GM04503 (cell line): ENCODE results near the gene MYL12A.
A peak's percentile ranks its signal among the peaks of the same experiment; 100 is the strongest.
"Not testable (repeated sequence)": the region's sequence is repeated elsewhere in the genome, so short reads cannot be mapped to it uniquely, and the experiment has no call there.

Experiments
- DNase-seq: peaks from one replicate; pipeline ENCODE4 v3.0.0-alpha.2; 2012; ENCODE audit warnings: low read depth

MYL12A gene

DNA sequence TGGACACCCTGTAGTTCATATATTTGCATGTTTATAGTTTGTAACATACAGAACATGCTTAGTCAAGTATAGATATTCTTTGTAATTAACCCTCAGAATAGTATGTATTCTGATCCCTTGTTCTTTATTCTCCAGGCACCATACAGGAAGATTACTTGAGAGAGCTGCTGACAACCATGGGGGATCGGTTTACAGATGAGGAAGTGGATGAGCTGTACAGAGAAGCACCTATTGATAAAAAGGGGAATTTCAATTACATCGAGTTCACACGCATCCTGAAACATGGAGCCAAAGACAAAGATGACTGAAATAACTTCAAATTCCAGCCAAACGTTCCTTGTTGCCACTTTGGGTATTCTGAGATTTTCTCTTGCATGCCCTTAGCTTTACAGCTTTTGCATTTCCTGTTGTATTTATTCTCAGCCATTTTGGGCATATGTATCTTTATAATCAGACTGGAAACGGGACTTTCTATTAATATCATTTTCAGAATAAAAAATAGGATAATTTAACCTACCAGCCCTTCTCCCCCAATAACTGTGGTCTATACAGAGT, 8.1 kb downstream of the MYL12A start:
- DNase-seq: no peak

DNA sequence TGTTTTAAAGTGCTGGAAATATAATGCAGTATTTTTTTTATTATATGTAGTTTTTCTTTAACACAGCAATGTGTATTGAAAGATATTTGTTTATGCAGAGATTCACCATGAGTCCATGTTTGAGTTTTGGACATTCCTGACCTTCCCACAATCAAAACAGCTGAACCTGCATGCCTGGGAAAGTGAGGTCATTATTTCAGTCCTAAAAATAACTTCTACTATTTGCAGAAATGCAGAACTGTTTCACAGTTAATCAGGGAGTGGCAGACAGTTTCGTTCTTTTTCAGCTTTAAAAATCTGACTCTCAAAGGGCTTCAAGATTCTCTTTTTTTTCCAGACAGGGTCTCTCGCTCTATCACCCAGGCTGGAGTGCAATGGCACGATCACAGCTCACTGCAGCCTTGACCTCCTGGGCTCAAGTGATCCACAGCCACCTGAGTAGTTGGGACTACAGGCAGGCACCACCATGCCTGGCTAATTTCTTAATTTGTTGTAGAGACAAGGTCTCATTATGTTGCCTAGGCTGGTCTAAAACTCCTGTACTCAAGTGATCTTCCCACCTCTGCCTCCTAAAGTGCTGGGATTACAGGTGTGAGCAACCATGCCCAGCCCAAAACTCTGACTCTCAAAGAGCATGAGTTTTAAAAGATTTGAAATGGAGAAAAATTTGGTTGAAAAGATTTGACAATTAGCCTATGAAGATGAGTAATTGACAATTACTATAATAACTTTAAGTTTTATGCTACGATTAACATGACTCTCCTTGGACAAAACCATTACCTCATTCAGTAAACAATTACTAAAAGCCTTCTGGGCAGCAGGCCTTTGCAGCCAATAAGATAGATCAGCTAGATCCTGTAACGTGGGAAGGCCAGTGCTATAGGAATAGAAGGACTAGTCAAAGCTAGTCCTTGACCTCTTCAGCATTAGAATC, 9.4 kb downstream of the MYL12A start:
- DNase-seq: no peak

DNA sequence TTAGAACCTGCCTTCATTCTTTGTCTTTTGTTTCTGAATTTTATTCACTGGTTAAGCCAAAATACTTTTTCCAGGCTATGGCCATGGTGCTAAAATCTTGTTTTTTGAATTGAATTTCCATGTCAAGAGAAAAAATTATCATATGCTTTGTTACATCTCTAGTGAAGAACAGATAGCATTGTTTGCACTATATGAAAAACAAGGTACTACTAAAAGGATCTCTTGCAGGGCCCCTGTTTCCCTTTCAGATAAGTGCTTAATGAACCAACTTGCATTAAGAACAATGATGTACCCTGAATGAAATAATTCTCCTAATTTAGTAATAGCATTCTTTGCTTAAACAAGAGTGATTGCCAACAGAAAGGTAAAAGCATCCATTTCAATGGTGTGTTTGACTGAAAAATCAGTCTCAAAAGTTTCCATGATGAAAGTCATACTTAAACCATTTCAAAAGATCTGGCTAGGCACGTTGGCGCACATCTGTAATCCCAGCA, 10.1 kb downstream of the MYL12A start:
- no peak for DNase-seq

DNA sequence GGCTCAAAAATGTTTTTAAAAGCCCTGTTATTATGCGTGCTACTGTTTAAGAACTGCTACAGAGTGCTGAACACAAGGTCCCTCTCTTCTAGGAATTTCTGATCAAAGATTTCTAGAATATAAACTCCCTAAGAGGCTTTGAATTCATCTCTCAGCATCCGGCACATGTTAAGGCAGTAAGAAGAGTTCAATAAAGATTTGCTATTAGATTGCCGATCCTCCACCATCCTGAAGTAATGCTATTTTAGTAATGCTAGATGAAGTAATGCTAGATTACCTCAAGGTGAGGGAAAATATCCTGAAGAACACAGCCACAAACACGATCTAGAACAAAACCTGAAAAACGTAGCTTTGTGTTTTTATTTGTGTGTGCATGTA, 13.4 kb downstream of the MYL12A start:
- no peak for DNase-seq

DNA sequence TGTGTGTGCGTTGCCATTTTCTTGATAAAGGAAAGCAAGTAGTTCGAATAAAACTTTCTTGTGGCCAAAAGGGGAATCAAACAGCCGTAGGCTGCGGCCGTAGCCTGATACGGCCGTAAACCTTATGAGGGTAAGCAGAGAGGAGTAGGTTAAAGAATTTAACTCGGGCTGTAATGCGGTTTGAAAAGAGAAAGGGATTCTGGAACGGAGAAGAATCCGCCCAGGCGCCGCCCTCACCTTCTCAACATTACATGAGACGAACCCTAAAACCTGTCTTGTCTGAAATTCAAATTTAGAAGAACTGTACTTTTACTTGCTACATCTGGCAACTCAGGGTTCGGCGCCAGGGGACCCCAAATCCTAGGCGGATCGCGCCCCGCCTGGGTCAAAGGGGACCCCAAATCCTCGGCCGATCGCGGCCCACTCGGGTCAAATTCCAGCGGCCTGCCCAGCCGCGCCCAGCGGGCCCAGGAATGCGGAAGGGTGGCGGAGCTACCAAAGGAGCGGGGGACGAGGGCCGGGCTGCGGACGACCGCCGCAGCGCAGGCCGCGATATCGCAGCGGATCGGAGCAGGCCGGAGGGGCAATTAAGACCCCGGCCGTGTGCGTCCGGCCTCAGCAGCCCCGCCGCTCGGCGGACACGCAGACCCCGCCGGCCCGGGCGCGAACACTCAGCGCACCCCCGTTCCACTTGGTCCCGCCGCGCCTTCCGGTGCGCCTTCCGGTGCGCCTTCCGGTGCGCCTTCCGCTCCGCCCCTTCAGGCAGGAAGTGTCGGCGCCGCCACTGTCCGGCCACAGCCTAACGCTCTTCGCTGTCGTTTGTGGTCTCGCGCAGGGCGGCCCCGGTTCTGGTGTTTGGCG, 14.0 kb downstream of the MYL12A start, which contains the start of gene MYL12B:
Gene MYL12B (plus strand): TSS at position 761 of the 861 bp plus-strand sequence. CDS start 10,766 bp downstream, outside the sequence.
- DNase-seq: no peak

DNA sequence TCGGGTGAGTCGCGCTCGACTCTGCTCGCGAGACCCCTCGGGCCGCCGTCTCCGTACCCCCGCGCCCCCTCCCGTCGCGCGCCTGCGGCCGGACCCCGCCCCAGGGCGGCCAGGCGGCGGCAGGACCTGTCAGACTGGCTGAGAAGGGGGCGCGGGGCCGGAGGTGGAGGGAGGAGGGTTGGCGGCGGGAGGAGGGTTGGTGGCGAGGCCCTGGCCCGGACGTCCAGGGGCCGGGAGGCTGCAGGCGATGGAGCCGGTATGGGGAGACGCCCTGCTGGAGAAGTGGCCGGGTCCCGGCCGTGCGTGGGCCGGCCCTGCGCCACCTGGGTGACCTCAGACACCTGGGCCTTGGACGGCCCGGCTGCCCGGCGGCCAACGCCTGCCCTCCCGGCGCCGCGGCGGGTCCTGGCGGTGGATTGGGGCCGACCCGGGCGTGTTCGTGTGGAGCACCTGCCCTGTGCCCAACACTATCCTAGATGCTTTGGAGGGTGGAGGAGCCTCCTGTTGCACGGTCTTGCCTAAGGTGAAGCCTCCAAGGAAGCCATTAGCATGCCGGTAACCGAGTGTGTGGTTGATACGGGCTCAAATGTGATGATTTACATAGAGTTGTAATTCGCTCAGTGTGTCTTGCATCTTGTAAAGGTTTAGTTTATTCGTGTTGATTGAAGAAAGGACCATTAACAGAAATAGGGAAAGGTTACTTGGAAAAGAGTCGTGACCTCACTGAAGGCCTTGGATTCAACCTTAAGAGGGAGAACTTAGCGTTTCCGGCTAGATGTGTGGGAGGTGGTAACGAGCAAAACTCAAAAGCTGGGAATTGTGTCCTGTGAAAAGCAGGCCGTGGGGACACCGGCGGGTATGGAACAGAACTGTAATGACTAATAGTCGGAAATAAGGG, 14.9 kb downstream of the MYL12A start:
- DNase-seq: no peak

DNA sequence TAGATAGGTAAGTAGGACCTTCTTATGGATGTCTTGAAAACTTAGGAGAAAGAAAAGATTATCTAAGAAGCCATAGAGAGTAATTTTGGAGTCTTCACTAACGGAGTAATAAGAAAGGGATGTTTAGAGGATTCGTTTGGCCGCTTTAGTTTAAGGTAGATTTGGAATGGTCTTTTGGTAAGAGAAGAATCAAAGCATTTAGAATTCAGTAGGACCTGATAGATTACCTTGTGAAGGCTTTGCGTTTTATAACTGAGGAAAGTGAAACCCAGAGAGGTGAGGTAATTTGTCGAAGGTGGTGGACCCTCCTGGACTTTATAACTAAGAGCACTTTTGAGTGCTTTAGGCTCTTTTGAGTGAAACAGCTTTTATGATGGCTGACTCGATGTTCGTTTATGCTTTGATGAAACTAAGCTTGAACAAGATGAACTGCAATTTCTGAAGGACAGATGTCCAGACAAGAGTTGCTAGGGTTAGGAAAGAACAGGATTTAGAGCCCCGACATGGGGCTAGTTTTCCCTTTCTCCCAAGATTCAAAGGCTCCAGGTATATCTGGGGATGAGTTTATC, 15.6 kb downstream of the MYL12A start:
- DNase-seq: no peak

DNA sequence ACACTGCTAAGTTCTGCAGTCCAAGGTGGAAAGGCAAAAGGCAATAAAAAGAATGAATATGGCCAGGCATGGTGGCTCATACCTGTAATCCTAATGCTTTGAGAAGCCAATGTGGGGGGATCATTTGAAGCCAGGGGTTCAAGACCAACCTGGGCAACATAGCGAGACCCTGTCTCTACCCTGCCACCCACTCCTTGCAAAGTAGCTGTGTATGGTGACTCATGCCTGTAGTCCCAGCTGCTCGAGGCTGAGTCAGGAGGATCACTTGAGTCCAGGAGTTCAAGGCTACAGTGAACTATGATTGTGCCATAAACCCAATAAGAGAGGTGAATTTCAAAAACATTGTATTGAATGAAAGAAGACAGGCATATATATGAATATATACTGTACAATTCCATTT, 16.8 kb downstream of the MYL12A start:
- DNase-seq: no peak

DNA sequence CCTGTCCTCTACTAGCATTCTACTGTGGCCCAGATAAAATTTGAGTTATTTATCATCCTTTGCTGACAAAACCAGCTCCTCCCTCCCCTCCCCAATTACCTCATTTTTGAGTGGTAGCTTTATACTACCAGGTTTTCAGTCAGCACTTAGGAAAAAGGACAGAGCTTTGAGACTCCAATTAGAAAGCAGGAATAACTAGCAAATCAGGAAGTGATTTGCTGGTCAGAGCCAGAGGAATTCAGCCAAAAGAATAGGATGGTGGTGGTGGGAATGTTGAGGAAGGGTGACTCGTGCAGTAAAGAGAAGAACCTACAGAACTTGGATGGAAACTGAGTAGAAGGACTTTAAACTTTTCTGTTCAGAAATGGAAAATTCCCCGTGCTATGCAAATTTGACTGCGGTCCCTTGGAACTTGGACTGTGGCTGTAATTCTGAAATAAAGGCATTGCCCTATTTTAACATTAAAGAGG, 18.0 kb downstream of the MYL12A start:
- no peak for DNase-seq

DNA sequence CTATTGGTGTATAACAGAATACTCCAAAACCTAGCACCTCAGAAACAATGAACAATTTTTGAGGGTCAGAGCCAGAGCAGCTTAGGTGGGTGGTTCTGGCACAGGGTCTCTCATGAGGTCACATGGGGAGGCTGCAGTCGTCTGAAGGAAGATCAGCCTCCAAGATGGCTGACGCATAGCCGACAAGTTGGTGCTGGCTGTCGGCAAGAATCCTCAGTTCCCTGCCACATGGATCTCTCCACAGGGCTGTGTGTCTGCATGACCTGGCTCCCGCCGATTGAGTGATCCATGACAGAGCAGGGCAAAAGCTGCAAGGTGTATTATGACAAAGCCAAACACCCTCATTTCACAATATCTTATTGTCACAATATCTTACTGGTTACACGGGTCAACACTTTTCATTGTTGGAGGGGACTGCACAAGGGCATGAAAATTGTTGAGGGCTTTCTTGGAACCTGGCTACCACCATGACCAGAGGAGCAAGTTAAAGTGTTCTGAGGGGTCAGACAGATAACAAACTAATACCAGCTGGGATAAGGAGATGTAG, 18.5 kb downstream of the MYL12A start:
- no peak for DNase-seq

DNA sequence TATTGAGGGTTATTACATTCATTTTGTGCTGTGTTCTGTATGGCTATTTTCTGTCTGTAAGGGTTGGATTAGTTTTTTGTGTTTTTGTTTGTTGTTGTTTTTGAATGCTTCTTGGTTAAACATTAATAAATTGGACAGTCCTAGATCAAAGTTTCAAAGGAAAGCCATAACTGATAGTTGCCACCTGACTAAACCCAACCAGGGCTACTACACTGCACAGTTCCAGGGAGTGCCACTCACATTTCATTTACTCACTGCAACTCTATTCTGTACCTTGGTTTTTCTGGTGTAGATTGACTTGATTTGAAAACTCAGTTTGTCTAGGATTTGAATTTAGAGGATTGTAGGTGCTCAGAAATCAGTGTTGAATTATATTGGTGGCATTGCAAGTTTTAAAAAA, 20.7 kb downstream of the MYL12A start:
- no peak for DNase-seq

DNA sequence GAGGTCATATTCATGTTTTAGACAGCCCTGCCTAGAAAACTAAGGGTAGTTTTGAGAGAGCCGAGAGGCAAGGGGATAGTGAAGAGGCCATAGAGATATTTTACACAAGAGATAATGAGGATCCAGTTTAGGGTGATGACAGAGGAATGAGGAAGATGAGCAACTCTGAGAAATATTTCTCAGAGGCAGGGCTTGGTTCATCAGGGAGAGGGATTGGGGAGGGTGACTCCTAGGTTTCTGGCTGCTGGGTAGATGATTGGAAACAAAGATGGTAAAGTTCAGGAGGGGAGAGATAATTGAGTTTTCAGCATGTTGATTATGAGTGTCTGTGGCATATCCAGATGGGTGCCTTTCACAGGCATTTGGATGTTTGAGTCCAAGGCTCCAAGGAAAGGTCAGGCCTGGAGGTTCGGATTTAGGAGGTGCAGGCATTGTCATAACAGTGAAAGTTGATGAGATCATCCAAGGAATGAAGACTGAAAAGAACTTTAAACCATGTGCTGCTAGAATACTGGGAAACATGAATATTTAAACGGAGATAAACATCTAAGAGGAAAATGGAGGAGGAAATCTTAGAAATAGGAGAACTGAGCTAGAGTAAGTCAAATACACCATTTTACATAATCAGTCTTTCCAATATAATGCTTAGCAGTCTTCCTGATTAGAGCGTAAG, 21.8 kb downstream of the MYL12A start:
- DNase-seq: peak; percentile 60

DNA sequence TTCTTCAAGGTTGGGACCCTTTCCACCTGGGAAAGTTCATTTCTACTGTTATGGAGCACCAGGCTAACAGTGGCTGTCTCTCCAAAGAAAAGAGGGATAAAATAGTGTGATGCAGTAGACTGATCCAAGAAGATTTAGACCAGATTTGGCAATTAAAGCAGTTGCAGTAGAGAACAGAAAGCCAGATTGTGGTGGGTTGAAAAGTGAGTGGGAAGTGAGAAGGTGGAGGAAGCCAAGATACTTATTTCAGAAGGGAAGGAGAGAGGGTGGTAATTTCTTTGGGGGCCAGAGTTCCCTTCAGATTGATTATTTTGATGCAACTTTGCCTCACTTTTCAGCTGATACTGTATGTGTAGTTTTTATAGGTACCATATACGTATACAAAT, 22.3 kb downstream of the MYL12A start:
- DNase-seq: no peak

DNA sequence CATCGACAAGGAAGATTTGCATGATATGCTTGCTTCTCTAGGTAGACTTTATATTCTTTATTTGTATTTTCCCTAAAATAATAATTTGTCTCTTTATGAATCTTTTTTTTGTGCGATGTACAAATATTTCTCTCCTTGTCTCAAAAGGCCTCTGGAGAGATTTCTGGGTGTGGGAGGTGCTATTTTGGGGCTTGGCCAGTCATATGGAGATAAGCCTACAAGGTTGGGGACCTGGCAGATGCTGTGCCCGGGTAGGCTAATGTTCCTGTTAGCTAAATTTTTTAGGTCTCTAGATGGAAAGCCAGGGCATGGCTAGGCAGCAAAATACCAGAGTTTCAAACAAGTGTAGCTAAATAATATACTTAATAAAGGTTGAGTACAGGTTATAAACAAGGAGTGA, 25.4 kb downstream of the MYL12A start:
- DNase-seq: no peak

DNA sequence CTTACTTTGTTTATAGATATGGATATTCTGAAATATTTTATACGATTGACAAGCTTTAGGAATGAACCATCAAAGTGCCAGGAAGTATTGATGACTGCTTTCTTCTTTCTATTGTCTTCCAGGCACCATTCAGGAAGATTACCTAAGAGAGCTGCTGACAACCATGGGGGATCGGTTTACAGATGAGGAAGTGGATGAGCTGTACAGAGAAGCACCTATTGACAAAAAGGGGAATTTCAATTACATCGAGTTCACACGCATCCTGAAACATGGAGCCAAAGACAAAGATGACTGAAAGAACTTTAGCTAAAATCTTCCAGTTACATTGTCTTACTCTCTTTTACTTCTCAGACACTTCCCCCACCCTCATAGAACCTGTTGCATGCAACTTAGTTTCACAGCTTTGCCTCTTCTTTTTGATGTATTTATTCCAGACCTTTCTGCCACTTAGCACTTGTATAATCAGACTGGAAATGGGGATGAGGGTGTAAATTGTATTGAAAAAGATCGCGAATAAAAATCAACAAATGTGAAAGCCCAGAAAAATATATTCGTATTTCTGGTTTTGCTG, 30.1 kb downstream of the MYL12A start:
- not testable (repeated sequence) for DNase-seq

DNA sequence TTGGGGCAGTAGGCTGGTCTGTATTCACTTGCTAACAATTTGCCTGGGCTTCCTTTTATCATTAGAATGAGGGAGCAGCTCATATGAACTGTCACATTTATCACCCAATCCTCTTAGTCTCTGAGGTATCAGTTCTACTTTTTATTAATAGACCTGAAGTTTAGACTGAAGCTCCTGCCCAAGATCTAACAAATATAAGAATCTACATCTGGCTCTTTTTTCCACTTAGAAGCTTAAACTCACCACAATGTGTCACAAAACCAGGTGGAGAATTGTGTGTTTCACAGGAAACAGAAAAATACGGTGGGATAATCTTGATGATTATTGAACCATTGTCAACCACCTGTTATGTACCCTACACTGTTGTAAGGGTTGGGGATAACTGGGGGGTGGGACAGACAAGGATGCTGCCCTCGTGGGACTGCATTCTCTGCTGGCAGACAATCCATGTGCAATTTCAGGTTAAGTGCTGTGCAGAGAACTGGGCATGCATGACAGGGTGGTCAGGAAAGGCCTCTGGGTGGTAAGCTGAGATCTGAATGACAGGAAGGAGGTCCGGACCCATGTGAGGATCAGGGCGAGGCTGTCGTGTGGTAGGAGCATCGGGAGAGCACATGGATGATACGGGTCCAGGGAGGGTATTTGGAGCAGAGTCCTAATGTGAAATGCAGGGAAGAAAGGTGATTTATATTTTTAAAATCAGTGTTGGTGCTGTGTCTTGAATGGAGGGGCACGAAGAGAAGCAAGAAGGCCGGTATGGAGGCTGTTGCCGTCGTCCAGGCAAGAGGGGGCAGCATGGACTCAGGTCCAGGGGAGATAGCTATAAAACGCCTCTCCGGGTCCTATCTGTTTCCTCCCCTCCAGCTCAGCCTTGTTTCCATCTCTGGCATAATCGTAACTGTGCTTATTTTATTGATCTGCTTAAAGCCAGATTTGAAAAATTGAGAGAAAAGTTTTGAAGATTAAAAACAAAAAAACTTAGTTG, 31.9 kb downstream of the MYL12A start:
- no peak for DNase-seq

DNA sequence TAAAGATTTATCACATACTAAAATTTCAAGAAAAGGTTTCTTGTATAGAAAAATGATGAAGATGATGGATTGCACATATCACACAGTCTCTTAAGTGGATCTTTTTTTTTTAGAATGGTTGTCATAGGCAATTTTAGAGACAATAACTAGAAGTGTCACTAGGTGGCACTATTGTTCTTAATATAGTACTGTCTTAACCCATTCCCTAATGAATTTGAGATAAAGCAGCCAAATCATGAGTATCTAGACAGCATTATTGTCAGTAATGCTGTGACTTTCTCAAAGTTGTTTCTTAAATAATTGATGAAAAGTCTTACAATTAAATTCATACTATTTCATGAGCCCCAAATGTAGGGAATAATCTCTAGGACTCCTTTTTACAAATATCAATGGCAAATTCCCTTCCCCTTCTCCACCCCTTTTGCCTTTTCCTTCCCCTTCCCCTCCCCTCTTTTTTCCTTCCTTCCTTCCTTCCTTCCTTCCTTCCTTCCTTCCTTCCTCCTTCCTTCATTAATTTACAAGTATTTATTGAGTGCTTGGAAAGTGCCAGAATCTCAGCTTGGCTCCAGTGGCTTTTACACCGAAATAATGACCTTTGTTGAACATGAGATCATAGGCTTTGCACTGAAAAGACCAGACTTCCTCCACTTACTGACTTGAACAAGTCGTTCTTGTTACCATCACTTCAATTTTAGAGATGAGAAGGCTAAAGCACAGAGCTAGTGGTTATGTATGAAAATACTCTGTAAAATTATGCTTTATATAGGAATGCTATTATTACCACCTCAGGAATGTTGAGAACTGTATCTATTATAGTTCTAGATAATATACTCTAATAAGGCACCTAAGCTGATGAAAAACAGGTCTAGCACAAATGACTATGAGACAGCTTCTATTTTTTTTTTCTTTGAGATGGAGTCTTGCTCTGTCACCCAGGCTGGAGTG, 34.1 kb downstream of the MYL12A start:
- peak; percentile 43 for DNase-seq
